PFSK-1 (cell line): ENCODE data around the gene IMPDH1.

Source experiments
- POLR2AphosphoS5 ChIP-seq: IDR thresholded peaks from 2 replicates; pipeline ENCODE4 v1.6.1; 2012; ENCODE audit warnings: low read depth, mild to moderate bottlenecking, control low read depth, low read length, moderate library complexity
- REST ChIP-seq, 2 experiments: IDR thresholded peaks; 2 replicates each; pipeline versions ENCODE4 v1.6.1 to v1.8.0; 2011 to 2012; ENCODE audit warnings: low read depth in 2 of 2, low read length in 2 of 2, control low read depth in 1 of 2, inconsistent platforms in 1 of 2, mild to moderate bottlenecking in 1 of 2, moderate library complexity in 1 of 2; ENCODE audit not compliant: insufficient read depth in 1 of 2
- TAF1 ChIP-seq: IDR thresholded peaks from 2 replicates; pipeline ENCODE4 v1.6.1; 2012; ENCODE audit warnings: low read length, control low read depth, borderline replicate concordance; ENCODE audit not compliant: insufficient read depth

- TF ChIP-seq POLR2AphosphoS5, result no peak
- TF ChIP-seq REST (IDR thresholded peaks at IDR 0.05; ENCODE audit: insufficient read depth in 1 of 2, low read depth in 2 of 2, low read length in 2 of 2), result no peak
- TF ChIP-seq TAF1, result no peak
Measured at GRCh38 chr7:128456255-128456725, 46.5 kb upstream of the IMPDH1 start.
